Right cardiac atrium (tissue), 5 donors: ENCODE measurements around the gene RPTOR. TPM values are rescaled to one million over a fixed set of nuclear protein-coding genes. Genes with fewer than 3 reads are reported as not detected.

Experiments used
- ATAC-seq, 2 donors: fragments of 200-7000 bp; cut with Tn5 transposase; one replicate each; pipeline versions ENCODE4 v1.8.0 to v1.9.1; 2020; ENCODE audit warnings: moderate library complexity in 2 of 2, mild to moderate bottlenecking in 1 of 2
- DNase-seq, 3 donors: peaks; one replicate each; pipeline ENCODE4 v3.0.0-alpha.2; 2020
- H3K27ac ChIP-seq: one replicate; pipeline ENCODE4 v1.5.1; 2013; ENCODE audit warnings: mild to moderate bottlenecking, low read length, control low read depth, moderate library complexity
- H3K27me3 ChIP-seq: one replicate; pipeline ENCODE4 v1.6.1; 2013; ENCODE audit not compliant: control insufficient read depth, insufficient read depth
- H3K4me1 ChIP-seq: one replicate; pipeline ENCODE4 v1.6.1; 2013; ENCODE audit warnings: low read length; ENCODE audit not compliant: control insufficient read depth, insufficient read depth
- H3K4me3 ChIP-seq: one replicate; pipeline ENCODE4 v1.5.1; 2013; ENCODE audit warnings: low read length, control low read depth
- H3K9me3 ChIP-seq: one replicate; pipeline ENCODE4 v1.6.1; 2013; ENCODE audit warnings: low read length; ENCODE audit not compliant: control insufficient read depth
- WGBS: extraction: QIAGEN DNeasy Blood & Tissue Kit; methylation state at CpG from one replicate; pipeline ENCODE4 v1.1.7; 2013; 5-methylcytosine and 5-hydroxymethylcytosine counted together
- intact Hi-C, 4 donors: fragments of 100-400 bp; cut with DNase I; formaldehyde crosslinking; loops; one replicate each; pipeline versions ENCODE4 v1.11.0 to v1.14.0; 2022 to 2023
- polyA plus RNA-seq: library from polyadenylated mRNA; stranded (reverse); fragments of 200-250 nt; gene quantifications from one replicate; pipeline ENCODE4 v1.2.3, GENCODE V29; 2013
- total RNA-seq, 4 donors: library from RNA; stranded (reverse); fragmentation: NEBNext Ultra II Directional; extraction: Animal tissue kit (Norgen Biotek cat#: 25700); gene quantifications; one replicate each; pipeline ENCODE4 v1.2.1, GENCODE V29; 2021
- donor health status: healthy with polysubstance abuse.
- donor health status: DM: no; HTN: yes; CAD: no.
- donor health status: DM: no; HTN: no; CAD: no.
- donor health status: DM: no; HTN: yes; CAD: no; lungs with severe emphysema.
- donor health status: DM: yes; HTN: yes; CAD: no.

RPTOR gene
- total and polyA plus RNA-seq, 5 donors: 15.2 to 27.0 (median 25.3) TPM

- no peak overlapping the region for H3K4me3 ChIP-seq
- no peaks in the 10 kb centered on the region for H3K9me3 ChIP-seq
- WGBS: 90% methylated on average over 13 of the region's 13 CpGs
- H3K27ac ChIP-seq: no peak overlapping the region
- intact Hi-C loops: no loop called here
- H3K4me1 ChIP-seq: no peaks in the 10 kb centered on the region
- DNase-seq: peak in 2 of 3 donors; percentile 23 to 29
- no peaks in the 10 kb centered on the region for H3K27me3 ChIP-seq
- ATAC-seq: peak in 1 of 2 donors; percentile 13
These were observed 468.2 kb downstream of the RPTOR start for GRCh38 chr17:81012574-81013447.

- intact Hi-C loops: no loop called here
- Histone ChIP-seq H3K27me3 (no peaks in the 10 kb centered on the region), H3K27ac (no peak overlapping the region), H3K4me3 (no peak overlapping the region), H3K4me1 (no peaks in the 10 kb centered on the region), H3K9me3 (no peaks in the 10 kb centered on the region)
- no peak for ATAC-seq
- peak in 2 of 3 donors; percentile 7 to 9 for DNase-seq
- 62% methylated on average over 6 of the region's 6 CpGs for WGBS
These were observed 469.0 kb downstream of the RPTOR start for GRCh38 chr17:81013642-81014041.

GRCh38 chr17:81015136-81015535 is 470.5 kb downstream of the RPTOR start:
- ATAC-seq: no peak

More at GRCh38 chr17:81015136-81015535, 470.5 kb downstream of the RPTOR start:
- WGBS: 98% methylated on average over 1 of the region's 1 CpG
- H3K9me3 ChIP-seq: no peaks in the 10 kb centered on the region
- intact Hi-C loops: no loop called here
- no peaks in the 10 kb centered on the region for H3K27me3 ChIP-seq
- no peaks in the 10 kb centered on the region for H3K4me1 ChIP-seq
- no peak for DNase-seq
- no peak overlapping the region for H3K4me3 ChIP-seq
- no peak overlapping the region for H3K27ac ChIP-seq

Other genes with a start within 250 kb of the RPTOR start
- gene ENDOV, start 129.7 kb upstream of the RPTOR start, total RNA-seq: 10 to 100 TPM in 2 of 4 donors, 1 to 10 TPM in 2; 8.7 to 12.1 (median 10.7) TPM
- gene ENDOV, start 129.7 kb upstream of the RPTOR start, polyA plus RNA-seq: 7.8 TPM
- gene NPTX1, start 68.2 kb upstream of the RPTOR start, total RNA-seq: not detected
- gene NPTX1, start 68.2 kb upstream of the RPTOR start, polyA plus RNA-seq: 0.02 TPM